CD8-positive, alpha-beta memory T cell (primary cell): ENCODE results near the gene PIK3AP1. TPM values are rescaled to one million over a fixed set of nuclear protein-coding genes. Genes with fewer than 3 reads are reported as not detected.
"Not testable (repeated sequence)": the region's sequence is repeated elsewhere in the genome, so short reads cannot be mapped to it uniquely, and the experiment has no call there.

Source experiments
- CTCF ChIA-PET: fragments of 350-600 bp; sonication (Branson Sonifier 250); formaldehyde crosslinking; loops from one replicate; lab custom pipeline; 2021; ENCODE audit warnings: antibody characterized with exemption; lab: Charles Lee
- POLR2A ChIA-PET: fragments of 350-600 bp; sonication (Branson Sonifier 250); formaldehyde crosslinking; loops from one replicate; lab custom pipeline; 2021; ENCODE audit warnings: antibody characterized with exemption; lab: Charles Lee
- DNase-seq, 5 donors: peaks; one replicate each; pipeline versions ENCODE4 v3.0.0 to v3.0.0-alpha.2; 2020 to 2022; ENCODE audit warnings: mixed read lengths in 1 of 5
- H3K27ac ChIP-seq: one replicate; pipeline ENCODE4 v1.7.0; 2013; ENCODE audit warnings: low read depth, mild to moderate bottlenecking, low read length, moderate library complexity
- H3K27me3 ChIP-seq: 2 replicates; pipeline ENCODE4 v1.7.0; 2013; ENCODE audit warnings: low read length, mild to moderate bottlenecking; ENCODE audit not compliant: insufficient read depth, poor library complexity, severe bottlenecking
- H3K36me3 ChIP-seq: 2 replicates; pipeline ENCODE4 v1.7.0; 2013; ENCODE audit warnings: mild to moderate bottlenecking, low read length, moderate library complexity; ENCODE audit not compliant: insufficient read depth
- H3K4me1 ChIP-seq: 2 replicates; pipeline ENCODE4 v1.7.0; 2013; ENCODE audit warnings: mild to moderate bottlenecking, low read length, moderate library complexity; ENCODE audit not compliant: insufficient read depth
- H3K4me3 ChIP-seq: 2 replicates; pipeline ENCODE4 v1.7.0; 2013; ENCODE audit warnings: mild to moderate bottlenecking, low read length
- H3K9me3 ChIP-seq: 2 replicates; pipeline ENCODE4 v1.7.0; 2013; ENCODE audit warnings: mild to moderate bottlenecking, low read length
- H3K27ac Mint-ChIP-seq, 8 donors: one replicate each; pipeline ENCODE4 v1.8.0; 2020 to 2021; ENCODE audit warnings: mixed read lengths in 8 of 8, mild to moderate bottlenecking in 6 of 8, inconsistent platforms in 3 of 8, moderate library complexity in 3 of 8
- H3K27me3 Mint-ChIP-seq, 2 donors: one replicate each; pipeline ENCODE4 v1.8.0; 2020 to 2021; ENCODE audit warnings: mixed read lengths in 2 of 2, mild to moderate bottlenecking in 1 of 2, moderate library complexity in 1 of 2
- H3K36me3 Mint-ChIP-seq, 3 donors: one replicate each; pipeline ENCODE4 v1.8.0; 2020 to 2021; ENCODE audit warnings: mixed read lengths in 3 of 3, inconsistent platforms in 1 of 3, mild to moderate bottlenecking in 1 of 3
- H3K4me1 Mint-ChIP-seq, 3 donors: one replicate each; pipeline ENCODE4 v1.8.0; 2020 to 2021; ENCODE audit warnings: mixed read lengths in 3 of 3, inconsistent platforms in 1 of 3, mild to moderate bottlenecking in 1 of 3
- H3K4me3 Mint-ChIP-seq, 7 donors: one replicate each; pipeline ENCODE4 v1.8.0; 2020 to 2021; ENCODE audit warnings: mixed read lengths in 7 of 7, mild to moderate bottlenecking in 6 of 7, moderate library complexity in 4 of 7, inconsistent platforms in 2 of 7
- H3K9me3 Mint-ChIP-seq, 5 donors: one replicate each; pipeline ENCODE4 v1.8.0; 2020 to 2022; ENCODE audit warnings: mixed read lengths in 5 of 5, mild to moderate bottlenecking in 3 of 5, moderate library complexity in 2 of 5, inconsistent platforms in 1 of 5
- polyA plus RNA-seq: library from polyadenylated mRNA; unstranded; fragments of 300-500 nt; fragmentation: Illumina TruSeq; gene quantifications from one replicate; pipeline ENCODE4 v1.2.3, GENCODE V29; 2021
- total RNA-seq, 2 experiments: library from RNA; stranded (reverse); gene quantifications; one replicate each; pipeline ENCODE4 v1.2.3, GENCODE V29; 2021

PIK3AP1 gene
- total and polyA plus RNA-seq, 3 experiments from 2014 or later: 5.7 to 37.0 (median 6.7) TPM

DNA sequence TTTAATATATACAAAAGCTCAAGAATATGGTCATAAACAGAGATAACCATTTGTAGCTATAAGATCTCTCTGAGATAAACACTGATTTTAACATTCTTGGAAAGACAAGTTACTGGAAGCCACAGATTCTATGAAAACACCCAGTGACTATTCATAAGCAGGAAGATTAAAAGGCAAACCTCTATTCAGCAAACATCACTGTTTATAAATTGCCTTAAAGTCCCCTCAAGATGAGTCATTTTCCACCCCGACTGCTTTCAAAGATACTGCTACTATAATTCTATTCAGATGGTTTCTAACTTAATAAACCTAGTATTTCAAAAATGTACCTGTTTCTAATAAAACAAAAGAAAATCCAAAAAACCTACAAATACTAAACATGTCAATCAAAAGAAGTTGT, 154.5 kb downstream of the PIK3AP1 start:
- H3K27me3 ChIP-seq: no peaks in the 10 kb centered on the region
- no peaks in the 10 kb centered on the region for H3K9me3 Mint-ChIP-seq
- peaks cover 10% of the 10 kb centered on the region for H3K4me1 ChIP-seq
- H3K4me3 Mint-ChIP-seq: no peak overlapping the region
- peaks cover 0 to 76% (median 10%) of the 10 kb centered on the region in 3 donors for H3K36me3 Mint-ChIP-seq
- peaks cover 5% of the 10 kb centered on the region for H3K36me3 ChIP-seq
- no peak overlapping the region for H3K27ac ChIP-seq
- peak overlapping the region in 4 of 8 donors; percentile 4 to 38 (median 16) for H3K27ac Mint-ChIP-seq
- ChIA-PET POLR2A (no interaction called here), CTCF (no interaction called here)
- H3K27me3 Mint-ChIP-seq: no peaks in the 10 kb centered on the region
- no peak for DNase-seq
- H3K9me3 ChIP-seq: no peaks in the 10 kb centered on the region
- no peak overlapping the region for H3K4me3 ChIP-seq
- peaks cover 50 to 60% (median 55%) of the 10 kb centered on the region in 3 donors for H3K4me1 Mint-ChIP-seq

- Mint-ChIP-seq H3K4me3 (no peak overlapping the region), H3K4me1 (peaks cover 12 to 15% (median 14%) of the 10 kb centered on the region in 3 donors), H3K27ac (peak overlapping the region in 2 of 8 donors; percentile 37 to 67), H3K27me3 (no peaks in the 10 kb centered on the region), H3K36me3 (peaks cover 0 to 65% (median 18%) of the 10 kb centered on the region in 3 donors), H3K9me3 (no peaks in the 10 kb centered on the region)
- Histone ChIP-seq H3K9me3 (no peaks in the 10 kb centered on the region), H3K27me3 (no peaks in the 10 kb centered on the region), H3K4me1 (peaks cover 4% of the 10 kb centered on the region), H3K36me3 (peaks cover 31% of the 10 kb centered on the region), H3K27ac (no peak overlapping the region), H3K4me3 (no peak overlapping the region)
- ChIA-PET CTCF (no interaction called here), POLR2A (no interaction called here)
- DNase-seq: no peak
Observed at GRCh38 chr10:96560966-96561887, 159.1 kb downstream of the PIK3AP1 start.

DNA sequence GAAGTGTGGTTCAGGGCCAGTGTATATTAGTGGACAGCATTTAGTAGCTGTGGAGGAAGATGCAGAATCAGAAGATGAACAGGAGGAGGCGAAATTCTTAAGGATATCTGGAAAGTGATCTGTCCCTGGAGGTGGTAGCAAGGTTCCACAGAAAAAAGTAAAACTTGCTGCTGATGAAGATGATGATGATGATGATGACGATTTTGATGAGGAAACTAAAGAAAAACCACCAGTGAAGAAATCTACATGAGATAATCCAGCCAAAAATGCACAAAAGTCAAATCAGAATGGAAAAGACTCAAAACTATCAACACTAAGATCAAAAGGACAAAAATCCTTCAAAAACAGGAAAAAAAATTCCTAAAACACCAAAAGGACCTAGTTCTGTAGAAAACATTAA, 159.8 kb downstream of the PIK3AP1 start:
- Histone ChIP-seq H3K4me3 (no peak overlapping the region), H3K9me3 (no peaks in the 10 kb centered on the region), H3K27me3 (no peaks in the 10 kb centered on the region), H3K27ac (no peak overlapping the region), H3K36me3 (peaks cover 33% of the 10 kb centered on the region), H3K4me1 (no peaks in the 10 kb centered on the region)
- peaks cover 0 to 61% (median 18%) of the 10 kb centered on the region in 3 donors for H3K36me3 Mint-ChIP-seq
- peaks cover 5 to 10% (median 8%) of the 10 kb centered on the region in 3 donors for H3K4me1 Mint-ChIP-seq
- no peaks in the 10 kb centered on the region for H3K9me3 Mint-ChIP-seq
- POLR2A ChIA-PET: no interaction called here
- CTCF ChIA-PET: no interaction called here
- H3K4me3 Mint-ChIP-seq: no peak overlapping the region
- no peak overlapping the region for H3K27ac Mint-ChIP-seq
- no peak for DNase-seq
- H3K27me3 Mint-ChIP-seq: no peaks in the 10 kb centered on the region

DNA sequence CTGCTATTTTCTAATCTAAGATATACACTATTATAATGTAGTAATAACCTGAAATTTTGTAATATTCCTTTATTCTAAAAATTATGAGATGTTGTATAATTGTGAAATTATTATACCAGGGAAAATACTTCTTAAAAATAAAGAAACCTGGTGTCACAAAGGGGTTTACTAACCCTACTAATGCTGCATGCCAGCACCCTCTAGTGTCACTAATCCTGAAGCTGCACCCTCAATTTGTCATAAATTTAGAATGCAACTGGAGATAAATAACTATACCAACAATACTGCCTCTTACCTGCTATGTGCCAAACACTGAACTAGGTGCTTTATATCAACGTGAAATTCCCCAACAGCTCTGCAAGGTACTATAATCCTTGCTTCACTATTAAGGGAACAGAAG, 164.3 kb downstream of the PIK3AP1 start:
- no peak overlapping the region for H3K27ac Mint-ChIP-seq
- H3K4me3 ChIP-seq: no peak overlapping the region
- no peaks in the 10 kb centered on the region for H3K27me3 ChIP-seq
- peaks cover 4 to 40% (median 13%) of the 10 kb centered on the region in 3 donors for H3K36me3 Mint-ChIP-seq
- H3K4me3 Mint-ChIP-seq: no peak overlapping the region
- no peaks in the 10 kb centered on the region for H3K4me1 ChIP-seq
- H3K27me3 Mint-ChIP-seq: no peaks in the 10 kb centered on the region
- H3K4me1 Mint-ChIP-seq: peaks cover 3 to 6% (median 4%) of the 10 kb centered on the region in 3 donors
- H3K9me3 ChIP-seq: no peaks in the 10 kb centered on the region
- CTCF ChIA-PET: no interaction called here
- DNase-seq: no peak
- peaks cover 28% of the 10 kb centered on the region for H3K36me3 ChIP-seq
- POLR2A ChIA-PET: no interaction called here
- no peaks in the 10 kb centered on the region for H3K9me3 Mint-ChIP-seq
- H3K27ac ChIP-seq: no peak overlapping the region

- no peak overlapping the region for H3K27ac Mint-ChIP-seq
- H3K9me3 Mint-ChIP-seq: no peaks in the 10 kb centered on the region
- H3K4me3 Mint-ChIP-seq: no peak overlapping the region
- Histone ChIP-seq H3K9me3 (no peaks in the 10 kb centered on the region), H3K4me3 (no peak overlapping the region), H3K27me3 (no peaks in the 10 kb centered on the region), H3K36me3 (peaks cover 29% of the 10 kb centered on the region), H3K4me1 (no peaks in the 10 kb centered on the region), H3K27ac (no peak overlapping the region)
- no peaks in the 10 kb centered on the region for H3K27me3 Mint-ChIP-seq
- DNase-seq: no peak
- ChIA-PET CTCF (no interaction called here), POLR2A (no interaction called here)
- peaks cover 4 to 40% (median 11%) of the 10 kb centered on the region in 3 donors for H3K36me3 Mint-ChIP-seq
- H3K4me1 Mint-ChIP-seq: peaks cover 3 to 6% (median 4%) of the 10 kb centered on the region in 3 donors
Observed at GRCh38 chr10:96555330-96555729, 165.0 kb downstream of the PIK3AP1 start.

DNA sequence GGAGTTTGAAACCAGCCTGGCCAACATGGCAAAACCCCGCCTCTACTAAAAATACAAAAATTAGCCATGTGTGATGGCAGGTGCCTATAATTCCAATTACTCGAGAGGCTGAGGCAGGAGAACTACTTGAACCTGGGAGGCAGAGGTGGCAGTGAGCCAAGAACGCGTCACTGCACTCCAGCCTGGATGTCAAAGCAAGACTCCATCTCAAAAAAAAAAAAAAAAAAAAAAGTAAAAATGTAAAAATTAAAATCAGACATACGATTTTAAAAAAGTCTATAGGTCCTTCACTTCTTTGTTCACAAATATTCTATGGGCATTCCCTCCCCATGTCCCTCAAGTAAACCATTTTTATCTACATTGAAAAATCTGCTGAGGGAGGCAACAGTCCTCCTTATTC, 171.7 kb downstream of the PIK3AP1 start:
- peaks cover 17% of the 10 kb centered on the region for H3K36me3 ChIP-seq

DNA sequence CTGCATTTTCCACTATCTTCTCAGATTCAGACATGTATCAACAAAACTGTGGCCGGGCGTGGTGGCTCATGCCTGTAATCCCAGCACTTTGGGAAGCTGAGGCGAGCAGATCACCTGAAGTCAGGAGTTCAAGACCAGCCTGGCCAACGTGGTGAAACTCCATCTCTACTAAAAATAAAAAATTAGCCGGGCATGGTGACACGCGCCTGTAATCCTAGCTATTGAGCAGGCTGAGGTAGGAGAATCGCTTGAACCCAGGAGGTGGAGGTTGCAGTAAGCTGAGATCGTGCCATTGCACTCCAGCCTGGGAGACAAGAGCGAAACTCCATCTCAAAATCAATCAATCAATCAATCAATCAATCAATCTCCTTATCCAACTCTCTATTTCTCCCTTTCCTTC, 174.8 kb downstream of the PIK3AP1 start:
- H3K36me3 Mint-ChIP-seq: peaks cover 22 to 75% (median 27%) of the 10 kb centered on the region in 3 donors
- CTCF ChIA-PET, H3K27me3 Mint-ChIP-seq: not testable (repeated sequence)

More for the DNA sequence above, 171.7 kb downstream of the PIK3AP1 start:
- no peak overlapping the region for H3K4me3 ChIP-seq
- no peaks in the 10 kb centered on the region for H3K4me1 ChIP-seq
- Mint-ChIP-seq H3K36me3 (peaks cover 17 to 75% (median 24%) of the 10 kb centered on the region in 3 donors), H3K27ac (peak overlapping the region in 1 of 8 donors; percentile 5), H3K27me3 (no peaks in the 10 kb centered on the region), H3K4me3 (peak overlapping the region in 1 of 7 donors; percentile 41), H3K4me1 (peaks cover 11 to 26% (median 24%) of the 10 kb centered on the region in 3 donors), H3K9me3 (no peaks in the 10 kb centered on the region)
- no peak overlapping the region for H3K27ac ChIP-seq
- ChIA-PET CTCF (no interaction called here), POLR2A (no interaction called here)
- DNase-seq: no peak
- H3K9me3 ChIP-seq: no peaks in the 10 kb centered on the region
- no peaks in the 10 kb centered on the region for H3K27me3 ChIP-seq

More for the DNA sequence above, 174.8 kb downstream of the PIK3AP1 start:
- DNase-seq, H3K4me1 ChIP-seq, H3K4me3 ChIP-seq, POLR2A ChIA-PET, H3K9me3 ChIP-seq, H3K9me3 Mint-ChIP-seq, H3K27ac ChIP-seq, H3K4me3 Mint-ChIP-seq, H3K27me3 ChIP-seq: not testable (repeated sequence)
- Mint-ChIP-seq H3K4me1 (peaks cover 12 to 29% (median 27%) of the 10 kb centered on the region in 3 donors), H3K27ac (peak overlapping the region in 2 of 8 donors; percentile 36 to 66)
- peaks cover 17% of the 10 kb centered on the region for H3K36me3 ChIP-seq
